Stimulated activated CD4-positive, alpha-beta T cell treated with anti-CD3 and anti-CD28 coated beads, Interleukin-12 subunit alpha, Interleukin-12 subunit beta, amount 100 ng/mL, for 48 hours (primary cell): ENCODE data around the gene ASB2.
A peak's percentile ranks its signal among the peaks of the same experiment; 100 is the strongest.

ENCODE experiments used
- DNase-seq, 3 donors: peaks; one replicate each; pipeline ENCODE4 v3.0.0-alpha.2; 2020; ENCODE audit warnings: low read depth in 2 of 3, low spot score in 1 of 3

ASB2 gene

DNA sequence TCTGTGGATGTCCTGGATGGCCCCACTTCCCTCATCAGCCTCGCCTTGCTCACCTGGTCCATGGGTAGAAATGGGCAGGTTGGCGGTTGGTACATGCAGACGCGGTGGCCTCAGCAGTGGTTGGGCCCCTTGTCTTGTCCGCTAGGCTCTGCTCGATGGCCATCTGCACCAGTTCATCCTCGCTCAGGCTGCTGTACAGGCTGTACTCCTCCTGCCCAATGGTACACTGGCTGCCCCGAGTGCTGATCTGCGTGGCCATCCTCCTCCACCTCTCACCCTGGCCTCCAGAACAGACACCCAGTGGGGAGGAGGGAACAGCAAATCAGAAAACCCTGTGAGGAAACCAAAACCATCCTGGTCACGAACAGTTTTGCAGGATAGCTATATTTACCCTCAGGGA lies 12.1 kb downstream of the ASB2 start:
- no peak for DNase-seq

DNA sequence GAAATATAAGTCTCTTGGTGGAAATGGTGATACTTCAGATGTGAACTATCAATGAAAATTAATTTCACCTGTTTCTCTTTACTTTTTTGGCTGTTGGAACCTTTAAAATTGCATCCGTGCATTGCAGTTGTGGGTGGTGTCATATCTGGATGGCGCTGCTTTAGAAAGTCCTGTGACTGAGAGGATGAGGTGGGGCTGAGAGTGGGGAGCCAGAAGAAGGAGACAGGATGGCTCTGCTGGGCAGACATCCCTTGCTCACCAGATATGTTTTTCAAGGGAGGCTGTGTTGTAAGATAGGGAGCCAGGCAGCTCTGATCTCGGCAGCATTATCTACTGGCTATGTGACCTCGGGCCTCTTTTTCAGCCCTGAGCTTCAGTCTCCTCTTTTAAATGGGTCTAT lies 12.7 kb downstream of the ASB2 start:
- no peak for DNase-seq

DNA sequence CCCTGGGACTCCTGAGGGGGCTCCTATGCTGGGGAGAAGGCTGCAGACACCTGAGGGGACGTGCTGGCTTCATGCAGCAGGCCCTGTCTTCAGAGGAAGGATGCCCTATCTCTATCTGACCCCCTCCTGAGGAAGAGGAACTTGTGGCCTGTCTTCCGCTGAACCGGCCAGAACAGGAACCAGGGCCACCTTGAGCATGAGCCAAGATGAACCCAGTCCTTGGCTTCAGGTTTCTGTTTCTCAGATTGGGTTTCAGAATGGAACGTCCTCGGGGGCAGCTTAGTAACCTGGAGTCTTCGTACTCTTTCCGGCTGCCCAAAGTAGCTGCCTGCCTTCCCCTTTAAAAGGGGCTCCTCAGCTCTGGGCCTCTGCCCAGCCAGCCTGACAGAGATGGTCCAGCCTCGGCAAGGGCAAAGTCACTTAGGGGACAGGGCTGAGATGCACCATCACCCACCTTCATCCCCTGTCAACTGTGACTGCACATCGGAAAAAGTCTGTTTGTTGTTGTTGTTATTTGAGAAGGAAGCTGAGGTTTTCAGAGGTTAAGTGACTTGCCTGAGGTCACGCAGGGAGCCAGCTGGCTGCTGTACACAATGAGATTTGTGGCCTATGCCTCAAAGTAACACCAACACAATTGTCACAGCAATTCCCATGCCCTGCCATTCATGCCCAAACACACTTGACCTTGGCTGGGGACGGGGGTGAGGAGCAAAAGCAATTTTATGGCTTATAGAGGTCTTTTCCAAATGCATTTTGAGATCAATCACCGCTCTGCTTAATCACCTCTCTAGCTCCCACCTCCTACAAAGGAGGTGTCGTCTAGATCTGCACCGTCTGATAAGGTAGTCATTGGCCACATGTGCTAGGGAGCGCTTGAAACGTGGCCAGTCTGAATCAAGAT lies 13.4 kb downstream of the ASB2 start:
- DNase-seq: no peak

DNA sequence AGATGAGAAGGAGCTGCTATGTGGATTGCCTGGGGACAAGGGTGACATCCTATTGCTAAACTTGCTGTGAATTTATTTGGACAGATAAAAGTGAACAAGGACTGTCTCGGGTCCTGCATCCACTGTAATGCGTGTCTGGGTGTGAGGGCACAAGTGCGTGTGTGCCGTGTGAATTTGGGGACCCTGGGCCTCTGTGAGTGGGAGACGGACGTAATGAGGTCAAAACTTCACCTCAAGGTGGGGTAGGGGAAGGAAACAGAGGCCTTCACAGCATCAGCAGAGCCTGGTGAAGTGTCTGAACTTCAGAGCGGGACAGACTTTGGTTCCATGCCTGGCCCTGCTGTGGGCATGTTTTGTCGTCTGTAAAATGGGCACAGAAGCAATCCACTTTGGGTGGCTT lies 14.8 kb downstream of the ASB2 start:
- no peak for DNase-seq

DNA sequence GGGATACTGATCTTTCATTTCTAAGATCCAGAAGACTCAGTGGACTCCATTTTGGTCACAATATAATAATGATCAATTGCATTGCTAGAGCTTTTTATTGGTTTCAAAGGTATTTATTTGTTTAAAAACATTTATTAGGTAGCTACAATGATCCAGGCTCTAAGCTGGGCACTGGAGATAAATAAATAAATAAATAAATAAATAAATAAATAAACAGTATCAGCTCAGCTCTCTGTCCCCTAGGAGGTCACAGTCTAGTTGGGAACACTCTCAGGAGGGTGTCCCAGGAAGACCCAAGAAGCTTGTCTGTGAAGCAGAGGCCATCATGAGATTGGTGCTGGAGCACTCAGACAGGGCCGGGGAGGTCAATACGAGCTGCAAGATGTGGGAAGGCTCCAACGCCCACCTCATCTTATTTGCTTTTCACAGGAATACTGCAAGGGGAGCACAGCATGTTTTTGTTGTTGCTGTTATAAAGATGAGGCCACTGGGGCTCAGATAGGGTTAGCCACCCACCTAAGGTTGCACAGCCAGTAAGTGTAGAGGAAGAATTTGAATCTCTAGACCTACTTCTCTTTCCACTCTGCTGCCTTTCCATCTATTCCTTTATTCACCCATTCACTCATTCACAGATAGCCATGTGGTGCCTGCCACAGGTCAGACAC lies 15.5 kb downstream of the ASB2 start:
- DNase-seq: no peak

DNA sequence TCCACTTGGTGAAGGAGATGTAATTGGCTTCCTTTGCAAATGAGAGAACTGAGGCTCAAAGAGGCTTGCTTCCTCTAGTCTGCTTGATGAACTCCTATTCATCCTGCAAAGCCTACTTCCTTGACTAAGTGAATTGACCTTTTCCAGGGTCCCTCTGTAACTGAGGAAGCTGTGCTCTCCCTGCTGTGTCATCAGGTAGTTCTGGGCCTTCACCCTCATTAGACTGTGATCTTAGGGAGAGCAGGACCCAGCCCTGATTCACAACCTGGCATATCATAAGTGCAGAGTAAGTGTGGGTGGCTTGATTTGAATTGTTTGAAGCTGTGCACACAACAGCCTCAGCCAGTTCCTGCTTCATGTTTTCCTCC lies 16.3 kb downstream of the ASB2 start:
- DNase-seq: no peak

DNA sequence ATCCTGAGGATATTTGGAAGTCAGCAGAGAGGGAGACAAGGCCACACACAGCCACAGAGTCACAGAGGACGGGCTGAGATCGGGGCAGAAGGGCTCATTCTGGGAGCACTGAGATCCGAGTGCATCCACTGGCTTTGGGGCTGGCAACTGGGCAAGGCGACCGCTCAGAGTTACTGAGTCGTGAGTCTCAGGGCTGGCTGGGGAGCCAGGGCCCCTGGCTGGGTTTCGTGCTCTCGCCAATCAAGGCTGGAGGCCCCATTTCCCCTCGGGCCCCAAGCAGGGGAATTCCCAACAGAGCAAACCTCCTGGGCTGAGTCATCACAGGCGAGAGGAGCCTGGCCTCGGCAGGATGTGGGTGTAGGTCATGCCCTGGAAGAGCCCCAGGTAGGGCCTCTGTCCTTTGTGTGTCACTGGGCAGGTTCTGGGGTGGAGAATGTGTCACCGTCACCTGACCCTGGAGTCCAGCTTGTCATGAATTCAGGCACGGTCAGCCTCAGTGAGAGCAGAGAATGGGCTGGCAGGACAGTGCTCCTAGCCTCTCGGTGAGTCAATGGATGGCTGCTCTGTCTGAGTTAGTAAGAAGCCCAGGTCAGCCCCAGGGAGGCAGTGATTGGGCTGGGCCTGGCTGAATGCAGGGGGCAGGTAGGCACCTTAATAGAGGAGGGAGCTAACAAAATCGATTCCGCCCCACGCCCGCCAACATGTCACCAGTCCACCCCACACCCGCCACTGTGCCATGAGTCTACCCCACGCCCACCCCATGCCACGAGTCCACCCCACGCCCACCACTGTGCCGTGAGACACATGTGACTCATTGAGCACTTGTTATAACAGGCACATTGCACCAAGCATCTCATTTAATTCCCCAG lies 16.9 kb downstream of the ASB2 start:
- peak; percentile 92 to 93 (median 93) for DNase-seq

DNA sequence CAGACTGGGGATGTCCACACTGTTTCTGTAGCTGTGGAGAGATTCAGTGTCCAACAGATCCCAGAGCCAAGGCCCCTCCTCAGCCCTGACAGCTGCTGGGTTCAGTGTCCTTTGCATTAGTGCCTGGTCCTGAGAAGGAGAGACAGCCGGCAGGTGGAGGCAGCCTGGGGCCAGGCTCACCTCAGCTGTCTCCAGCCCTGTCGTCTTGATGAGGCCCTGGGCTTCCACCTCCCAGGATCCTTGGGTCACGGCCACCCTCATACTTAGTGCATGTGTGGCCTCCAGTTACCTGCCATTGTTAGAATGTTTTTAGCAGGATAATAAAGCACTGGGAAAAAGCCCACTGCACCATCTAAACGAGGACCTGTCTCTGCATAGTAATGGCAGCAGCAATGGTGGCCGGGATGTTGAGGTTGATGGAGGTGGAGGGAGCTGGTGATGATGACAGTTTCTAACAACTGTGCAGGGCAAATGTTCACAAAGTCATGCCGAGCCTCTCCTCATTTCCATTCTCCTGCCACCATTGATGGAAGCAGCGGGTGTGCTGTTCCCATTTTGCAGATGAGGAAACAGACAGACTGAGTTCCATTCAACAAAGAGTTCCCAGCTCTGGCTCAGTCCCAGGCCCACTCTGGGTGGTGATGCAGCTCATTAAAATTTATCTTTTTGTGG lies 17.7 kb downstream of the ASB2 start:
- DNase-seq: no peak

DNA sequence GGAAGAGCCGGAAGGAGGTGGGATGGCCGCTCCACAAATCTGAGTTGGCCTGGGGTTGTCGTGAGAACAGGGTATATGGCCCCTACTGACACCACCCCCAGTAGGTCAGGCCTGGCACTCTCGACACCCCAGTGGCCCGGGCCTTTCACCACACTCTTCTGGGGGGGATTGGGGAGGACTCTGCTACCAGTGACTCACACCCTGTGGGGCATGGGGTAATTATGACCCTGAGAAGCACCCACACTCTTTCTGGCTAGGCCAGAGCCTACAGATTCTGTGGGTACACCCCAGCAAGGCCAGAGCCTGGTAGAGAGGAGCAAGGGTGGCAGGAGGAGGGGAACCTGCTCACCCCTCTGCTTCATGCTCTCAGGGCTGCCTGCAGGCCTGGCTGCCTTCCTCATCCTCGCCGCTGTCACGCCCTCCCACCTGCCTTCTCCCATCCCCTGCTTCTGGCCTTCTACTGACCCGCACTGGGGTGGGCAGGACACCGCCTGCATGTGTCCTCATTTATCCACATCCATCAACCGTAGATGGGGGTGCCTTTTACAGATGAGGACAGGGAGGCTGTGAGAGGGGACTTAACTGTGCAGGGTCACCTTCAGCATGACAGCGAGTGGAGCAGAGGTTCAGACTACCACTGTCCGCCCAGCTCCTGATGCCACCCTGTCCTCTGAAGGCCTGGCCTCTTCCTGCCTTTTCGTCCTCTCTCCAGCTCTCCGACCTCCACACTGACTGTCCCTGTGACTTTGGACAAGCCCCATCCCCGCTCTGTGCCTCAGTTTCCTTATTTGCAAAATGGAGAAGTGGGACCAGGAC lies 18.4 kb downstream of the ASB2 start:
- DNase-seq: no peak

DNA sequence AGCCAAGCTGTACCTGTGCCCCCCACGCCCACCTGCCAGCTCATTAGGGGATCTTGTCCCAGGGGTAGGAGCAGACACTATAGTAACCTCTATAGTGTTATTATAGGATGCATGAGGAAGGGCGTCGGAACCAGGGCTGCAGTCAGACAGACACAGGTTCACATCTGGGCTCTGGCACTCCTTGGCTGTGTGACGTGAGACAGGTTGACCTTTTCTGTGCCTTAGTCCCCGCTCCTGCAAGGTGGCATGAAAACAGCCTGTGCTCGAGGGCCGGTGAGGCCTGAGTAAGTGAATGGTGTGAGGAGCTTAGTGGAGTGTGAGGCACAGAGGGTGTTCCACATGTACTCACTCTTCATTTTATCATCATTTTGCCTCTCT lies 19.0 kb downstream of the ASB2 start:
- DNase-seq: no peak

DNA sequence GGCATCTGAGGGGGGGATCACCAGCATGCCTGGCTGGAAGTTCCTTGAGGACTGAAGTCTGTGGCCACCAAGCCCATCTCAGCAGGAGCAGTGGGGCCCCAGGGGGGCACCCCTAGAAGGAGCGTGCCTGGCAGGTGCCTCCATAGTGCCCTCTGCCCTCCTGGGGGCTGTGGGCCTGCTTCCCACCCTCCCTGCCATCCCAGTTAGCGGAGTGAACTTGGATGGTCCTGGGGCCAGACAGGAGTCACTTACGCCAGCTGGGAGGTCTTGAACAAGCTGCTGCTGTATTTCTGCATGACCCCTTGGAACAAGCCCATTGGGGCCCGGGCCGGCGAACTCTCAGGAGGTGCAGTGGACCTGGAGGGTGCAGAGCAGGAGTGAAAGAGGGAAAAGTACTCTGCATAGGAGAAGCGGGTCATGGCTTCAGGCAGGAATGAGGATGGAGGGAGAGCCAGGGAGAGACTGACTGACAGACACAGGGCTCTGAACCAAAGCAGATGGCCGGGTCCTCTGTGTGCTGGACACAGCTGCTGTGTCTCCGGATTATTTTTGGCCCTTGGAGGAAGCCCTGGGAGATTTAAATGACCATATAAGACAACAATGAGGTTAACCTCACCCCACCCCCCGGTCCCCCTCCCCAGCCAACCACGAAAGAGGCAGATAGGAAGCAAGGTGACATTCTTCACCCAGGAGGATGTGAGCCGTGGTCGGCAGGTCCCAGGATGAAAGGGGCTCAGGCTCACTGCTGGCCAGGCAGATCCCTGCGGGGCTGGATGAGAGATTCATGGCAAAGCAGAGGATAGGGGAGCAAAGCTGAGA lies 19.6 kb downstream of the ASB2 start:
- no peak for DNase-seq

DNA sequence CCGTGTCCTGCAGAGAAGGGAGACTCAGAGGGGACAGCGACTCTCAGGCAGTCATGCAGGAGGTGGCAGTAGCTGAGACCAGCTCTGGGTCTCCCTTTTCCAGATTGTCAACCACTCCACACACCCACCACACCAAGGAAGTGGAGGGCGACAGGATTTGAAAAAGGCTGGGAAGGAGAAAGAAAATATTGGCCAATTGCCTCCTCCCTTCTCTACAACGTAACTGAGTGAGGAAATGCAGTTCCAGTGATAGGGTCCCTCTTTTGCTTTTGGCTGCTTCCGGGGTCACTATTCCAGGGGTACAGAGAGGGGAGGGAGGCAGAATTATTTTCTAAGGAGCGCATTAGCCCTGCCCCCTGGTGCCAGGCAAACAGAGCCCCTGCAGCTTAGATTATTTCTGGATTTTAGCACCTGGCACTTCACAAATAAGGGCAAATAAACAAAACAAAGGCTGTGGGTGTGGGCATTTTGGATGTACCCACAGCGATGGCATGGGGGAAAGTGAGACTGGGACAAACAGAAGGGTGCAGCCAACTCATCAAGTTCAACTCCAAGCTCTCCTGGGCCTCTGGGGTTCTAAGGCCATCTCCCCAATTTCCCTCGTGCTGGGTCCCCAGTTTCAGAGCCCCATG lies 20.4 kb downstream of the ASB2 start:
- DNase-seq: no peak

DNA sequence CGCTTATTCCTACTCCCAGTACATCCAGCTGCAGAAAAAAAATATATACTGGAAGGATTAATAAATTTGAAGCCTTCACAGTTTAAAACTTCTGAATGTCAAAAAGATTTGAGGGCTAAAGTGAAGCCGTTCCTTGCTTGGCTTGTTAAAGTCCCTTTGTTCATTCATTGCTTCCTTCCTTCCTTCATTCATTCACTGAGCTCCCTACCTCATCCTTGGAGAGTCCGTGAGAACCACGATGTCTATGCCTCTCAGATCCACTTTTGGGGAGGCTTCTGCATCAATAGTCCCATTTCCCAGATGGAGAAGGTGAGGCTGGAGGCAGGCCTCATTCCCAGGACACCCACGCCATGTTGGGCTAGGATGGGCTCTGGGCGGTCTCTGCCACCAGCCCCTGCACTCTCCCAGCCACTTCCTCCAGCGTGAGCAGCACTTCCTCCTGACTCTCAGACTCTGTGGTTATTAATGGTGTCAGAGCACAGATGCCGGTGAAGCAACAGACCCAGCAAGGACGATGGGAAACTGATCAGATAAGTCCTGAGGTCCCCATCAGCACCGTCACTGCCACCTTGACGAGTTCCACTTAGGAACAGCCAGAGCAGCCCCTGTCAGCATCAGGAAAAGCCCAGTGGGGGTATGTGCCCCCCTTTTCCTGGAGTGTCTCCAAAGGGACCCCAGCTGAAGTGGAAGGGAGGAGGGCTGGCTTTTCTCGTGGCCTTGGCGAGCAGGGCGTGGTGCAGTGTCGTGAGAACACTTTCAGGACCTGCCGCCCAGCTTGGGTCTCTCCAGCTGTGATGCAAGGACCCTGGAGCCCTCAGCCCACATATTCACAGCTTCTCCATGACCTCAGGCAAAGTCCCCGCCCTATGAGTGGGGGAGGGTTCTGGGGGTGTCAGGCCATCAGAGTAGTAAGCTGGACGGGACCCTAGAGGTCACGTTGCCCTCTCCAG lies 21.2 kb downstream of the ASB2 start:
- DNase-seq: no peak

DNA sequence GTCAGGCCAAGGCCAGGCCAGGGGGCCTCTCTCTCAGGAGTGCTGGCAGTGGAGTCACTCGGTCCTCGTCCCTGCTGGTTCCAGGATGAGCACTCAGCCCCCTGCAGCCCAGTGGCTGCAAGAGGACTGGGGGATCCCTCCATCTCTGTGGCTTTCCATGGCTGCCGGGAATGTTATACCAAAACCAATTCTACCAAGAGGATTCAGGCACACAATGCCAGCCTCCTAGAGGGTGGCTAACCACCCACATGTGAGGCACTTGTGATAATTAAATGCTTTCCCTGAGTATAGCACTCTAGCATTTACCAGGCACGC lies 21.9 kb downstream of the ASB2 start:
- DNase-seq: no peak

DNA sequence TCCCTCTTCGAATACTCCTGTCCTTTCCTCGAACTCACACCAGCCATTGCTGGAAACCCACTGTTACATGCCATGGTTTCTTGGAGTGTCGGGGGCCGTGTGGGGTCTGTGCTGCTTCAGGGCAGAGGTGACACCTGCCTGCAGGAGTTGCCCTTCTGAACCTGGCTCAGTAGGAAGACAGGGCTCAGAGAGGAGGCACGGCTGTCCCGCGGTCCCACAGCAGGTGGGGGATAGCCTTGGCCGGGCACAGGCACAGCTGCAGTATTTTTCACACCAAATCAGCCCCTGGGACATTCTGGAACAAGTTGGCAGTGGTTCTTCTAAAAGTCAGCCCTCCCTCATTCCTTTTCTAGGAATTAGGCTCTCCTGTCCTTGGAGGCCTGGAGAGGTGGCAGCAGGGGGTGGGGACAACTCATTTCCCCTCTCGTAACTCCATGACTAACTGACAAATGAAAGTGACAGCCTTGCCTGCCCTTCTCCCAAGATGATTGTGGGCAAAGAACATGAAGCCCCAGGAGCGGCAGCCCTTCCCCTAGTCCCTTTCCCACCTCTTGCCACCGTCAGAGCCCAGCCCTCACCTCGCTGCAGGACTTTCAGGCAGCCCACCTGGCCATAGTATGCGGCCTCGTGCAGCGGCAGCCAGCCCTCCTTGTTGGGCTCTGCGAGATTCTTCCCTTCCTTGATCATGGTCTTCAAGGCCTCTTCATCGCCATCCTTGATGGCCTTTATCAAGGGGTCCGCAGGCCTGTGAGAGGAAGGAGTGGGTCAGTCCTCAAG lies 22.4 kb downstream of the ASB2 start:
- DNase-seq: no peak

DNA sequence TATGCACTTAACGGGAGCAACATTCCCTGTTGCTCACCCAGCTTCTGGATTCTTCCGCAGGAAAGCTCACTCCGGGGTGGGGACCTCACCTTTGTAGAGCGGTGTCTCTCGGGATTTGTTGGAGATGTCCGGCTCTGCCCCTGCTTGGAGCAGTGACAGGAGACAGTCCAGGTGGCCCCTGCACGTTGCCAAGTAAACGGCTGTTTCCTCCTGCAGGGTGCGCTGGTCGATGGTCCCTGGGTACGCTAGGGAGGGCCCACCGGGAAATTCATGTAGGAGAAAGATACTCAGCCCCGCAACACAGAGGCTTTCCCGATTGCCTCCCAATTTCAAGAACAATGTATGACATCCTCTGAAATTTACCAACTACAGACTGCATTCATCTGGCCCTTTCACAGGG lies 23.1 kb downstream of the ASB2 start:
- DNase-seq: no peak

DNA sequence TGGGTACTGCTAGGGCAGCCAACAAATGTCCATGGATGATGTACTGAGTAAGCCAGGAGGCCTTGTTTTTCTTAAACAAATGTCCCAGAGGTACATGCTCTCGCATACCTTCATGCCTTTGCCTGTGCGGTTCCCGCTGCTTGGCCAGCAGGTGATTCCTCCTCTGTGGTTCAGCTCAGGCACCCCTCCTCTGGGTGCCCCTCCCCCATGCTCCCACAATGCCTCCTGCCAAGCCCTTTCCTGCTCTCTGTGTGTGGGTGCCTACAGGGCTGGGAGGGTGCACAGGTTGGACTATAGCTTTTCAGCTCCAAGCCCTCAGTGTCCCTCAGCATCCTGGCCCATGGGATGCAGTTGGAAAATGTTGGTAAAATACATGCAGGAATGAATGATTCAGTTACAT lies 23.5 kb downstream of the ASB2 start:
- no peak for DNase-seq
